H1 (cell line): ENCODE results near the gene LCN2. TPM values are rescaled to one million over a fixed set of nuclear protein-coding genes. Genes with fewer than 3 reads are reported as not detected.

Experiments
- ATF3 ChIP-seq: IDR thresholded peaks from 2 replicates; pipeline ENCODE4 v1.6.1; 2011; ENCODE audit warnings: low read depth, mild to moderate bottlenecking, low read length; ENCODE audit not compliant: insufficient read depth
- KDM1A ChIP-seq: fragments of 200-600, 300-600 bp; sonication (generic); IDR thresholded peaks from 2 replicates; pipeline ENCODE4 v1.7.1; 2016; ENCODE audit warnings: mild to moderate bottlenecking, low read length, borderline replicate concordance
- KDM5A ChIP-seq: fragments of 200-600 bp; IDR thresholded peaks from 2 replicates; pipeline ENCODE4 v1.7.1; 2012; ENCODE audit warnings: mild to moderate bottlenecking, low read length, inconsistent platforms, mixed read lengths
- RBBP5 ChIP-seq: IDR thresholded peaks from 2 replicates; pipeline ENCODE4 v1.7.1; 2012; ENCODE audit warnings: low read depth, mild to moderate bottlenecking, inconsistent platforms, low read length, moderate library complexity, borderline replicate concordance
- SIN3A ChIP-seq, 2 experiments: IDR thresholded peaks in 1 of 2; conservative IDR thresholded peaks in 1 of 2; 2 replicates each; pipeline ENCODE4 v1.6.1; 2011 to 2012; ENCODE audit warnings: low read length in 2 of 2, improper control_type of control experiment in 1 of 2, low read depth in 1 of 2, mild to moderate bottlenecking in 1 of 2
- SP1 ChIP-seq: IDR thresholded peaks from 2 replicates; pipeline ENCODE4 v1.6.1; 2011; ENCODE audit warnings: low read depth, low read length
- SP4 ChIP-seq: IDR thresholded peaks from 2 replicates; pipeline ENCODE4 v1.6.1; 2012; ENCODE audit warnings: low read length, inconsistent platforms
- polyA plus RNA-seq, 7 experiments: library from polyadenylated mRNA; depleted of rRNA in 3 of 7; stranded (reverse) in 5 of 7; unstranded in 2 of 7; fragments of >200 nt in 5 of 7; fragments of 200-250 nt in 2 of 7; gene quantifications; 1 replicate in 5 of 7; 2 replicates in 1 of 7; 4 replicates in 1 of 7; pipeline versions ENCODE4 v1.2.1 to v1.2.3, GENCODE V29; 2011 to 2013; ENCODE audit warnings: missing spikeins in 2 of 7, mixed read lengths in 2 of 7
- total RNA-seq: library from RNA; stranded (reverse); fragmentation: NEBNext Ultra II Directional; extraction: Animal tissue kit (Norgen Biotek cat#: 25700); gene quantifications from 2 replicates; pipeline ENCODE4 v1.2.1, GENCODE V29; 2021

LCN2 gene
- total and polyA plus RNA-seq, 2 of the 8 experiments (the other 6 are each of a cell fraction or from before 2014, with no cell fraction given) = 1.1 to 1.6 TPM

GRCh38 chr9:128127990-128128835, 21.0 kb upstream of the LCN2 start (continued):
- TF ChIP-seq ATF3 = peak; percentile 41; the same call in 1 of the 2 replicates
- TF ChIP-seq SP1 = 0 out of 2 replicates have a peak, but pooled peaks have one; percentile 27
- TF ChIP-seq RBBP5 = no peak
- TF ChIP-seq KDM1A = no peak
- TF ChIP-seq KDM5A = 0 out of 2 replicates have a peak, but pooled peaks have one; percentile 26
- peak; percentile 98 for TF ChIP-seq SP4
- 0 out of 4 replicates have a peak, but pooled peaks of 1 of the 2 experiments have one; percentile 56 for TF ChIP-seq SIN3A (conservative IDR thresholded peaks at IDR 0.05 in 1 of 2, IDR thresholded peaks at IDR 0.05 in 1 of 2; ENCODE audit: low read depth in 1 of 2, low read length in 2 of 2)
- TF ChIP-seq, all 59 proteins: peak for 16
